ENCODE data around the gene ZFP82. TPM values are rescaled to one million over a fixed set of nuclear protein-coding genes. Genes with fewer than 3 reads are reported as not detected.

Gene ZFP82
- total RNA-seq, 1 experiment from 2014 or later, result 1.2 TPM

GRCh38 chr19:36378625-36379509 lies 39.6 kb downstream of the ZFP82 start, which contains the start of gene ZFP14:
Gene ZFP14, minus strand, starts transcription at chr19:36379201. Its CDS starts 11,309 bp downstream, at chr19:36367892.
- in situ Hi-C loops (cut with HindIII; ENCODE audit: low pct_unique_long_range_greater_than_20kb, low sequenced_read_pairs), result no loop called here
- DNase-seq (ENCODE audit: low read depth), result peak; percentile 95

- in situ Hi-C loops (cut with HindIII; ENCODE audit: low pct_unique_long_range_greater_than_20kb, low sequenced_read_pairs), result no loop called here
- no peak for DNase-seq (ENCODE audit: low read depth)
Measured at GRCh38 chr19:36377541-36378178, 40.8 kb downstream of the ZFP82 start.

GRCh38 chr19:36373638-36374156 lies 44.7 kb downstream of the ZFP82 start:
- DNase-seq (ENCODE audit: low read depth), result no peak
- in situ Hi-C loops (cut with HindIII; ENCODE audit: low pct_unique_long_range_greater_than_20kb, low sequenced_read_pairs), result no loop called here

GRCh38 chr19:36371886-36372285 lies 46.6 kb downstream of the ZFP82 start:
- no peak for DNase-seq (ENCODE audit: low read depth)
- in situ Hi-C loops (cut with HindIII; ENCODE audit: low pct_unique_long_range_greater_than_20kb, low sequenced_read_pairs), result no loop called here

GRCh38 chr19:36363845-36364244 lies 54.6 kb downstream of the ZFP82 start:
- no peak for DNase-seq (ENCODE audit: low read depth)
- in situ Hi-C loops (cut with HindIII; ENCODE audit: low pct_unique_long_range_greater_than_20kb, low sequenced_read_pairs), result no loop called here

Other genes starting within 250 kb of the ZFP82 start
- gene ZNF565, start 204.0 kb downstream of the ZFP82 start, total RNA-seq (2014; rRNA removed; shearing (Covaris generic); ENCODE audit: low replicate concordance), result 1.6 and 2.0 TPM in 2 replicates
- gene ZNF146, start 203.5 kb downstream of the ZFP82 start, total RNA-seq (2014; rRNA removed; shearing (Covaris generic); ENCODE audit: low replicate concordance), result 31.7 and 38.0 TPM in 2 replicates
- 2.4 and 4.1 TPM in 2 replicates for gene ZFP14, start 39.4 kb downstream of the ZFP82 start, total RNA-seq (2014; rRNA removed; shearing (Covaris generic); ENCODE audit: low replicate concordance)
- 7.3 and 18.3 TPM in 2 replicates for gene ZNF566, start 70.9 kb upstream of the ZFP82 start, total RNA-seq (2014; rRNA removed; shearing (Covaris generic); ENCODE audit: low replicate concordance)
- 3.7 and 30.7 TPM in 2 replicates for gene ZNF260, start 109.6 kb upstream of the ZFP82 start, total RNA-seq (2014; rRNA removed; shearing (Covaris generic); ENCODE audit: low replicate concordance)
- 6.7 and 8.5 TPM in 2 replicates for gene ZNF529, start 154.6 kb upstream of the ZFP82 start, total RNA-seq (2014; rRNA removed; shearing (Covaris generic); ENCODE audit: low replicate concordance)
- 2.3 and 6.3 TPM in 2 replicates for gene ZNF382, start 186.7 kb upstream of the ZFP82 start, total RNA-seq (2014; rRNA removed; shearing (Covaris generic); ENCODE audit: low replicate concordance)
- 3.9 and 19.2 TPM in 2 replicates for gene ZNF461, start 248.2 kb upstream of the ZFP82 start, total RNA-seq (2014; rRNA removed; shearing (Covaris generic); ENCODE audit: low replicate concordance)